ENCODE data around the gene KRR1. TPM values are rescaled to one million over a fixed set of nuclear protein-coding genes. Genes with fewer than 3 reads are reported as not detected.

KRR1 gene
- total RNA-seq, 1 donor from 2014 or later, result 53.2 TPM

DNA sequence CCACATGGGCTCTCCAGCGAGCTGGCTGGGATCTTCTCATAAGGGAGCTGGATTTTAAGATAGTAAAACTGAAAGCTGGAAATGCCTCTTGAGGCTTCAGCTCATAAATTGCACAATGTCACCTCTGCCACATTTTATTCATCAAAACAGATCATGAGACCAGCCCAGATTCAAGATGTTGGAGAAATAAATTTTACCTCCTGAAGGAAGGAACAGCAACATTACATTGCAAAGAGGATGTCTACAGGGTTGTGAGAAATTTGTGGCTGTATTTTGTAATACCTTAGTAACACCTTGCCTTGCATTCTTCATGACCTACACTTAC is 43.1 kb upstream of the KRR1 start:
- TF ChIP-seq, protein P1, sequence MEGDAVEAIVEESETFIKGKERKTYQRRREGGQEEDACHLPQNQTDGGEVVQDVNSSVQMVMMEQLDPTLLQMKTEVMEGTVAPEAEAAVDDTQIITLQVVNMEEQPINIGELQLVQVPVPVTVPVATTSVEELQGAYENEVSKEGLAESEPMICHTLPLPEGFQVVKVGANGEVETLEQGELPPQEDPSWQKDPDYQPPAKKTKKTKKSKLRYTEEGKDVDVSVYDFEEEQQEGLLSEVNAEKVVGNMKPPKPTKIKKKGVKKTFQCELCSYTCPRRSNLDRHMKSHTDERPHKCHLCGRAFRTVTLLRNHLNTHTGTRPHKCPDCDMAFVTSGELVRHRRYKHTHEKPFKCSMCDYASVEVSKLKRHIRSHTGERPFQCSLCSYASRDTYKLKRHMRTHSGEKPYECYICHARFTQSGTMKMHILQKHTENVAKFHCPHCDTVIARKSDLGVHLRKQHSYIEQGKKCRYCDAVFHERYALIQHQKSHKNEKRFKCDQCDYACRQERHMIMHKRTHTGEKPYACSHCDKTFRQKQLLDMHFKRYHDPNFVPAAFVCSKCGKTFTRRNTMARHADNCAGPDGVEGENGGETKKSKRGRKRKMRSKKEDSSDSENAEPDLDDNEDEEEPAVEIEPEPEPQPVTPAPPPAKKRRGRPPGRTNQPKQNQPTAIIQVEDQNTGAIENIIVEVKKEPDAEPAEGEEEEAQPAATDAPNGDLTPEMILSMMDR (IDR thresholded peaks at IDR 0.05; ENCODE audit: unreplicated experiment), result no peak
- peaks cover 13% of the 10 kb centered on the region for H3K4me1 Mint-ChIP-seq (ENCODE audit: unreplicated experiment)
- DNase-seq (ENCODE audit: low spot score), result no peak
- H3K36me3 Mint-ChIP-seq (ENCODE audit: low read depth, unreplicated experiment), result no peaks in the 10 kb centered on the region
- no peaks in the 10 kb centered on the region for H3K9me3 Mint-ChIP-seq (ENCODE audit: unreplicated experiment)
- H3K27me3 Mint-ChIP-seq (ENCODE audit: unreplicated experiment), result no peaks in the 10 kb centered on the region
- H3K4me3 Mint-ChIP-seq (ENCODE audit: unreplicated experiment), result no peak overlapping the region
- no peak overlapping the region for H3K27ac Mint-ChIP-seq (ENCODE audit: unreplicated experiment)

DNA sequence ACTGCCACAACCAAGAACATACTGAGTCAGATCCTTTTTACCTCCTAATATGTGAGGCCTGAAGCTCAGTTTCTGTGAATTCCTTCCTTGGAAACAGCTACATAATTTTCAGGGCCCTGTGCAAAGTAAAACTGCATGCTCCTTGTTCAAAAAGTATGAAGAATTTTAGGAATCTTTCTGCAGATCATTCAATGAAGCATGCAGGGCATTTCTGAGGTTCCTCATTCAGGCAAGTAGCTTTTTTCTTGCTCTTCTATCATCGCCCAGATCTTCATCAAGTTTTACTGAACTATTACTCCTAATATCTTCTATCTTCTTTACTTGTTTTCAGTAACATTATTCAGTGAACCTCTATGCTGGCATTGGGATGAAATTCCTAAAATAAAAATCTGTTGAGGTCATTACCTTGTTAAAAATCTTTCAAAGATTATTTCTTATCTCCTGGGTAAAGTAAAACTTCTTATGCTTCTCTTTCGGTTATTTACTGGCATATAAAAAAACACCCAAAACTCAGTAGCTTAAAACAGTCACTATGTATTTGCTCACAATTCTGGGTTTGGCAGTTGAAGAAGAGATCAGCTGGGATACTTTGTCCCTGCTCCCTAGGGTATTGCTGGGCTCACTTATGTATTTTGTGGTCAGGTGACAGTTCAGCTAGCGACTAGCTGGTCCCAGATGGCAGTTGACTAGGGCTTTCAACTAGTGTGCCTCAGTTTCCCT is 42.6 kb upstream of the KRR1 start:
- TF ChIP-seq, protein P1 (IDR thresholded peaks at IDR 0.05; ENCODE audit: unreplicated experiment), result no peak

DNA sequence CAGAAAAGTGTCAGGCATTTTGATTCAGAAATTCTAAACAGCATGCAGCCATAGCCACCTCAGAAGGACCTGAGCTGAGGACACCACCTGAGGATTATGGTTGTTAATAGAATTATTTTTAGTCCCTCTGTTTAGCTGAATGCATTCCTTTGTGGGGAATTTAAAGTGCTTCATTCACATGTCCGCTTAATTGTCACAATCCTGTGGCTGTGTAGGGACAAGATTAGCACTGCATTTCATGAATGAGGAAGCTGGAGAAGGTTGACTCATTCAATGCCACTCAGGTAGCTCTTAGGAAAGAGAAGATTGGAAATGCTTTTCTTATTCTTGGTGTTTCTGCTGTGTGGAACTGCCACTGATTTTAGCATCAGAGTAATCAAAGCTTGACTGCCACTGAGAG is 42.0 kb upstream of the KRR1 start:
- no peaks in the 10 kb centered on the region for H3K9me3 Mint-ChIP-seq (ENCODE audit: unreplicated experiment)
- TF ChIP-seq, protein P1 (IDR thresholded peaks at IDR 0.05; ENCODE audit: unreplicated experiment), result no peak
- no peaks in the 10 kb centered on the region for H3K36me3 Mint-ChIP-seq (ENCODE audit: low read depth, unreplicated experiment)
- no peak overlapping the region for H3K27ac Mint-ChIP-seq (ENCODE audit: unreplicated experiment)
- H3K27me3 Mint-ChIP-seq (ENCODE audit: unreplicated experiment), result no peaks in the 10 kb centered on the region
- no peak overlapping the region for H3K4me3 Mint-ChIP-seq (ENCODE audit: unreplicated experiment)
- peaks cover 13% of the 10 kb centered on the region for H3K4me1 Mint-ChIP-seq (ENCODE audit: unreplicated experiment)
- no peak for DNase-seq (ENCODE audit: low spot score)

More for the DNA sequence above, 42.6 kb upstream of the KRR1 start:
- Mint-ChIP-seq H3K4me3 (ENCODE audit: unreplicated experiment) (no peak overlapping the region), H3K4me1 (ENCODE audit: unreplicated experiment) (peaks cover 13% of the 10 kb centered on the region), H3K27ac (ENCODE audit: unreplicated experiment) (no peak overlapping the region), H3K9me3 (ENCODE audit: unreplicated experiment) (no peaks in the 10 kb centered on the region), H3K27me3 (ENCODE audit: unreplicated experiment) (no peaks in the 10 kb centered on the region), H3K36me3 (ENCODE audit: low read depth, unreplicated experiment) (no peaks in the 10 kb centered on the region)
- no peak for DNase-seq (ENCODE audit: low spot score)

DNA sequence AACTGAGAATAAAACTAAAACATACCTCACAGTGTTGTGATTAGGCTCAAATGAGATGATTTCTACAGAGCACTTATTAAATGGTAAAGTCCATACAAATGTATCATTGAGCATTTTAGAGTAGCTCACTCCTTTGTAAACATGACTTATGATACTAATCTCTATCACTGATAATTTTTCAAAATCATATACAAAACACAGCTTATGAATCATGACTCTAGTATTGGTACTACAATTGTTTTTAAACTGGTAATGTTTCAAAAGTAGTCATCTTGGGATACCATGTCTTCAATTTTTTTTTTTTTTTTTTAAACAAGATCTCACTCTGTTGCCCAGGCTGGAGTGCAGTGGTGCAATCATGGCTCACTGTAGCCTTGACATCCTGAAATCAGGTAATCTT is 40.1 kb upstream of the KRR1 start:
- Mint-ChIP-seq H3K36me3 (ENCODE audit: low read depth, unreplicated experiment) (no peaks in the 10 kb centered on the region), H3K9me3 (ENCODE audit: unreplicated experiment) (no peaks in the 10 kb centered on the region), H3K27me3 (ENCODE audit: unreplicated experiment) (no peaks in the 10 kb centered on the region), H3K4me1 (ENCODE audit: unreplicated experiment) (peaks cover 13% of the 10 kb centered on the region), H3K27ac (ENCODE audit: unreplicated experiment) (no peak overlapping the region), H3K4me3 (ENCODE audit: unreplicated experiment) (no peak overlapping the region)
- TF ChIP-seq, protein P1 (IDR thresholded peaks at IDR 0.05; ENCODE audit: unreplicated experiment), result no peak
- DNase-seq (ENCODE audit: low spot score), result no peak

DNA sequence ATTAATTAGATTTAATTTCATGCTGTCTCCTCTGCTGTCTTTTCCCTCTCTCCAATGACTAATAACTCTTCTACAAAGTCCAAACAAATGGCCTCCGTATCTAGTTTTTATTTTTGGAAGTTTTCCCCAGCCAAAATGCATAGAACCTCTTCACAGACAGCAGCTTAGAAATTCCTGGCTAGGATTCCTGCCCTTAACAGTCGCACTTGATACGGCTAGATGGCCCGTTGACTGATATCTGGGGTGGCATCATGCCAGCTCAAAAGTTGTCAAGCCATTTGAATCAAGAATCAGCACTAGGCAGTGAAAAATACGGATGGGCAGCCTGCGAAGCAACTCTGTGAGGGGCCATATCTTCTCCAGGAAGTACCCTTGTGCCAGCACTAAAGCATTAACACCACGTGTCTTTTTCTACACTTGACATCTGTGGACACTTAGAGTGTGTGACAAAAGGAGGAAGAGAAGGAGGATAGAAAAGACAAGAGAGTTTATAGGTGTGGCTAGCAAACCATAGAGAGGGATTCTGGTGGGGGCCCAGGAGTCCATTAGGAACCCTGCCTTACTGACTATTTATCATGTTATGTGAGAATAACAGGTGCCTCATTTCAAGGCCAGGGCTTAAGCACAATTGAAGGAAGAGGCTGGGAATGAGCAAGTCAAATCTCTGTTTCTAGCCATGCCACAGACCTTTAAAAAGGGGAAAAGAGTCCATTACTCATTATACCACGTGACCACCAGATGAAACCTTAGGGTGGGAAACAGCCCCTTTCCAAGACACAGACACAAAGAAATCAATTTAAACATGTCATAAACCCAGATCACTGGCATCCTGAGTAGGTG is 39.2 kb upstream of the KRR1 start:
- DNase-seq (ENCODE audit: low spot score), result no peak
- peaks cover 13% of the 10 kb centered on the region for H3K4me1 Mint-ChIP-seq (ENCODE audit: unreplicated experiment)
- no peak overlapping the region for H3K27ac Mint-ChIP-seq (ENCODE audit: unreplicated experiment)
- no peaks in the 10 kb centered on the region for H3K27me3 Mint-ChIP-seq (ENCODE audit: unreplicated experiment)
- no peak overlapping the region for H3K4me3 Mint-ChIP-seq (ENCODE audit: unreplicated experiment)
- TF ChIP-seq, protein P1 (IDR thresholded peaks at IDR 0.05; ENCODE audit: unreplicated experiment), result no peak
- no peaks in the 10 kb centered on the region for H3K9me3 Mint-ChIP-seq (ENCODE audit: unreplicated experiment)
- H3K36me3 Mint-ChIP-seq (ENCODE audit: low read depth, unreplicated experiment), result no peaks in the 10 kb centered on the region

All from endothelial cell (in vitro differentiated cells).